Adrenal gland (tissue), 5 donors: ENCODE measurements around the gene CTXND2.

Experiments
- CTCF ChIP-seq, 6 experiments: fragments of 450-650 bp in 4 of 6; fragments of 200-600 bp in 2 of 6; sonication (generic) in 1 of 6; IDR thresholded peaks; 1 replicate in 5 of 6; 2 replicates in 1 of 6; pipeline versions ENCODE4 v1.5.1 to v1.8.0; 2016 to 2021; ENCODE audit warnings: antibody characterized with exemption in 6 of 6, mild to moderate bottlenecking in 2 of 6, moderate library complexity in 1 of 6
- POLR2A ChIP-seq, 2 donors: fragments of 450-650 bp; IDR thresholded peaks; one replicate each; pipeline ENCODE4 v1.6.1; 2017; ENCODE audit warnings: antibody characterized with exemption in 2 of 2, mild to moderate bottlenecking in 2 of 2, moderate library complexity in 1 of 2
- donor health status: DM: no; HTN: no; CAD: no.

- TF ChIP-seq CTCF (IDR thresholded peaks at IDR 0.05): no peak
- no peak for TF ChIP-seq POLR2A (IDR thresholded peaks at IDR 0.05)
Observed at GRCh38 chr1:150895618-150896017, 8.7 kb downstream of the CTXND2 start.
